Upper lobe of left lung (tissue), 6 donors: ENCODE results near the gene SYMPK. TPM values are rescaled to one million over a fixed set of nuclear protein-coding genes. Genes with fewer than 3 reads are reported as not detected.

ENCODE experiments used
- ATAC-seq, 2 donors: fragments of 200-7000 bp; cut with Tn5 transposase; one replicate each; pipeline ENCODE4 v1.9.1; 2022; ENCODE audit warnings: mild to moderate bottlenecking in 2 of 2, moderate library complexity in 2 of 2; ENCODE audit not compliant: low FRiP score in 2 of 2
- DNase-seq, 2 donors: peaks; one replicate each; pipeline ENCODE4 v3.0.0-alpha.2; 2019 to 2020
- H3K27ac ChIP-seq, 4 donors: fragments of 200-600 bp; sonication (generic); one replicate each; pipeline ENCODE4 v1.5.1; 2016 to 2019
- H3K27me3 ChIP-seq, 4 donors: fragments of 200-600 bp; sonication (generic); one replicate each; pipeline ENCODE4 v1.5.1; 2017 to 2019
- H3K36me3 ChIP-seq, 4 donors: fragments of 200-600 bp; sonication (generic); one replicate each; pipeline ENCODE4 v1.5.1; 2016 to 2019
- H3K4me1 ChIP-seq, 4 donors: fragments of 200-600 bp; sonication (generic); one replicate each; pipeline ENCODE4 v1.5.1; 2018 to 2019
- H3K4me3 ChIP-seq, 4 donors: fragments of 200-600 bp; sonication (generic); one replicate each; pipeline ENCODE4 v1.5.1; 2017 to 2019; ENCODE audit warnings: mild to moderate bottlenecking in 2 of 4, moderate library complexity in 1 of 4
- H3K9me3 ChIP-seq, 4 donors: fragments of 200-600 bp; sonication (generic); one replicate each; pipeline ENCODE4 v1.5.1; 2018 to 2019
- CTCF ChIP-seq, 6 experiments: fragments of 450-650 bp in 4 of 6; fragments of 200-600 bp in 2 of 6; sonication (generic) in 2 of 6; IDR thresholded peaks; one replicate each; pipeline ENCODE4 v1.5.1; 2016 to 2019; ENCODE audit warnings: antibody characterized with exemption in 6 of 6
- EP300 ChIP-seq, 4 donors: sonication (generic); formaldehyde crosslinking; IDR thresholded peaks; one replicate each; pipeline ENCODE4 v1.5.1; 2017; ENCODE audit warnings: antibody characterized with exemption in 4 of 4, control low read depth in 2 of 4
- POLR2A ChIP-seq, 4 donors: fragments of 450-650 bp; IDR thresholded peaks; one replicate each; pipeline ENCODE4 v1.5.1; 2016 to 2017; ENCODE audit warnings: antibody characterized with exemption in 4 of 4, mild to moderate bottlenecking in 2 of 4
- POLR2AphosphoS5 ChIP-seq, 2 donors: sonication (generic); formaldehyde crosslinking; IDR thresholded peaks; one replicate each; pipeline ENCODE4 v1.5.1; 2017; ENCODE audit warnings: antibody characterized with exemption in 2 of 2
- WGBS, 2 donors: methylation state at CpG; one replicate each; pipeline ENCODE4 v1.1.5; 2017 to 2018; 5-methylcytosine and 5-hydroxymethylcytosine counted together
- total RNA-seq, 6 donors: library from RNA; depleted of rRNA in 4 of 6; stranded (reverse); fragments of >200 nt in 4 of 6; gene quantifications; one replicate each; pipeline versions ENCODE4 v1.1.0 to v1.2.1, GENCODE V29; 2016 to 2021
- donor health status: DM: no; HTN: no; CAD: no; lungs with moderate emphysema.
- donor health status: DM: no; HTN: yes; CAD: no; lungs with severe emphysema.

SYMPK gene
- total RNA-seq, 6 donors from 2014 or later: 35.0 to 345 (median 76.0) TPM

- Histone ChIP-seq H3K36me3 (peaks cover 9 to 50% (median 34%) of the 10 kb centered on the region in 4 donors), H3K27me3 (no peaks in the 10 kb centered on the region), H3K4me3 (no peak overlapping the region), H3K4me1 (peaks cover 18 to 32% (median 22%) of the 10 kb centered on the region in 4 donors), H3K27ac (peak overlapping the region in 1 of 4 donors; percentile 87), H3K9me3 (no peaks in the 10 kb centered on the region)
- DNase-seq: peak in 1 of 2 donors; percentile 62
- ATAC-seq: no peak
- TF ChIP-seq POLR2A (IDR thresholded peaks at IDR 0.05) (no peak), POLR2AphosphoS5 (IDR thresholded peaks at IDR 0.05) (peak; percentile 19 to 41)
- 54 to 58% methylated on average over 8 of the region's 8 CpGs for WGBS, 2 donors
These were observed 72.0 kb downstream of the SYMPK start for GRCh38 chr19:45790942-45791341.

- Histone ChIP-seq H3K36me3 (peaks cover 9 to 67% (median 41%) of the 10 kb centered on the region in 4 donors), H3K9me3 (no peaks in the 10 kb centered on the region), H3K4me1 (peaks cover 18 to 32% (median 23%) of the 10 kb centered on the region in 4 donors), H3K27ac (no peak overlapping the region), H3K4me3 (no peak overlapping the region), H3K27me3 (no peaks in the 10 kb centered on the region)
- TF ChIP-seq POLR2AphosphoS5 (IDR thresholded peaks at IDR 0.05): no peak
- TF ChIP-seq EP300 (IDR thresholded peaks at IDR 0.05): no peak
- TF ChIP-seq POLR2A (IDR thresholded peaks at IDR 0.05): no peak
- TF ChIP-seq CTCF (IDR thresholded peaks at IDR 0.05): no peak
- no peak for ATAC-seq
- DNase-seq: no peak
- WGBS, 2 donors: 91 to 95% methylated on average over 15 of the region's 15 CpGs
These were observed 73.7 kb downstream of the SYMPK start for GRCh38 chr19:45789035-45789786.

GRCh38 chr19:45786533-45786894 lies 76.4 kb downstream of the SYMPK start:
- Histone ChIP-seq H3K36me3 (peaks cover 9 to 67% (median 41%) of the 10 kb centered on the region in 4 donors), H3K4me3 (no peak overlapping the region), H3K9me3 (no peaks in the 10 kb centered on the region), H3K27ac (no peak overlapping the region), H3K27me3 (no peaks in the 10 kb centered on the region), H3K4me1 (peaks cover 19 to 36% (median 26%) of the 10 kb centered on the region in 4 donors)
- DNase-seq (peak in 1 of 2 donors; percentile 84), ATAC-seq (no peak)
- 94 to 99% methylated on average over 13 to 21 of the region's 21 CpGs for WGBS, 2 donors
- no peak for TF ChIP-seq POLR2AphosphoS5 (IDR thresholded peaks at IDR 0.05)

GRCh38 chr19:45785781-45786532 lies 77.0 kb downstream of the SYMPK start:
- no peak overlapping the region for H3K4me3 ChIP-seq
- TF ChIP-seq EP300 (IDR thresholded peaks at IDR 0.05) (no peak), POLR2AphosphoS5 (IDR thresholded peaks at IDR 0.05) (no peak), CTCF (IDR thresholded peaks at IDR 0.05) (no peak), POLR2A (IDR thresholded peaks at IDR 0.05) (no peak)
- H3K4me1 ChIP-seq: peaks cover 19 to 36% (median 25%) of the 10 kb centered on the region in 4 donors
- H3K36me3 ChIP-seq: peaks cover 9 to 67% (median 41%) of the 10 kb centered on the region in 4 donors
- DNase-seq: peak in 1 of 2 donors; percentile 87
- H3K27me3 ChIP-seq: no peaks in the 10 kb centered on the region
- no peaks in the 10 kb centered on the region for H3K9me3 ChIP-seq
- ATAC-seq: no peak
- peak overlapping the region in 3 of 4 donors; percentile 82 to 84 (median 82) for H3K27ac ChIP-seq
- 94 to 96% methylated on average over 40 to 47 of the region's 57 CpGs for WGBS, 2 donors

- no peak for ATAC-seq
- H3K4me3 ChIP-seq: no peak overlapping the region
- peaks cover 9 to 58% (median 39%) of the 10 kb centered on the region in 4 donors for H3K36me3 ChIP-seq
- H3K27me3 ChIP-seq: no peaks in the 10 kb centered on the region
- H3K4me1 ChIP-seq: peaks cover 22 to 37% (median 29%) of the 10 kb centered on the region in 4 donors
- TF ChIP-seq EP300 (IDR thresholded peaks at IDR 0.05): no peak
- no peak for TF ChIP-seq POLR2A (IDR thresholded peaks at IDR 0.05)
- TF ChIP-seq POLR2AphosphoS5 (IDR thresholded peaks at IDR 0.05): no peak
- no peak for TF ChIP-seq CTCF (IDR thresholded peaks at IDR 0.05)
- no peak for DNase-seq
- 71 to 72% methylated on average over 5 of the region's 5 CpGs for WGBS, 2 donors
- peak overlapping the region; percentile 75 to 84 (median 82) for H3K27ac ChIP-seq
- H3K9me3 ChIP-seq: no peaks in the 10 kb centered on the region
These were observed 77.8 kb downstream of the SYMPK start for GRCh38 chr19:45785097-45785496.
